GM18870 (cell line): ENCODE results near the gene SRPK3.
"Not testable (repeated sequence)": the region's sequence is repeated elsewhere in the genome, so short reads cannot be mapped to it uniquely, and the experiment has no call there.

Experiments used
- ATAC-seq: cut with Tn5 transposase; IDR thresholded peaks from one replicate; pipeline ENCODE4 v1.9.1; 2021; ENCODE audit warnings: moderate library complexity; ENCODE audit not compliant: unreplicated experiment

SRPK3 gene

DNA sequence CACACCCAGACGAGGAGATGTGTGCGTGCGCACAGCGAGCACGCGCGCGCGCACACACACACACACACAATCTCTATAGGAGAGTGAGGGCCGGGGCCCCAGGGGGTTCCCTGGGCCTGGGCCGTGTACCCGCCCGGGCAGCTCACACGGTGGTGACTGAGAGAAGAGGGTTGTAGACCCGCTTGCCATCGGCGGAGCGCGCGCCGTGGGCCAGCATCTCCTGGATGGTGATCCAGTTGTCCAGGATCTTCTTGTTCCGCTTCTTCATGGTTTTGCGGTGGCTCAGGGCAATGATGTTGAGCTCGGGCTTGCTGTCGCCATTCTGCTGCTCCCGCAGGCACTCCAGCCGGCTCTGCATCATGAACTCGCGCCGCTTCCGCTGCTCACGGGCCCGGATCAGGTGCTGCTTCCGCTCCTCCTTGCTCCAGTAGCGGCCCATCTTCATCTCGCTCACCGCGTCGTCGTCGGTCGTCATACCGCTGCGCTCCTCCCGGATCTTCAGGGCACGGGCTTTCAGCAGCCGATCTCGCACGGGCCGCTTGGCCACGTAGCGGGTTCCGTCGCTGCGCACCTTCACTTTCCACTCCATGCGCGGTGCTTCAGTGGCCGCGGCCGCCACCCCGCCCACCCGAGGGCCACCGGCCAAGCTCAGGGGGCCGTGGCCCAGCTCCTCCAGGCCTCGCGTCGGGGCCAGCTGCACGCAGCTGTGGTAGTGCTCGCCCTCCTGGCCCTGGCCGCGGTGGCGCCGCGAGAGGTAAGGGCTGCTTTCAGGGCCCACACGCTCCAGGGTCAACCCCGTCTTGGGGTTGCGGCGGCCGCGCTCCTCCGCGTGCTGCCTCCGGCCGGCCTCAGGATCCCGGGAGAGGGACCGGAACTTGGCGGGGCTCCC, 22.6 kb downstream of the SRPK3 start:
- ATAC-seq, result no peak

DNA sequence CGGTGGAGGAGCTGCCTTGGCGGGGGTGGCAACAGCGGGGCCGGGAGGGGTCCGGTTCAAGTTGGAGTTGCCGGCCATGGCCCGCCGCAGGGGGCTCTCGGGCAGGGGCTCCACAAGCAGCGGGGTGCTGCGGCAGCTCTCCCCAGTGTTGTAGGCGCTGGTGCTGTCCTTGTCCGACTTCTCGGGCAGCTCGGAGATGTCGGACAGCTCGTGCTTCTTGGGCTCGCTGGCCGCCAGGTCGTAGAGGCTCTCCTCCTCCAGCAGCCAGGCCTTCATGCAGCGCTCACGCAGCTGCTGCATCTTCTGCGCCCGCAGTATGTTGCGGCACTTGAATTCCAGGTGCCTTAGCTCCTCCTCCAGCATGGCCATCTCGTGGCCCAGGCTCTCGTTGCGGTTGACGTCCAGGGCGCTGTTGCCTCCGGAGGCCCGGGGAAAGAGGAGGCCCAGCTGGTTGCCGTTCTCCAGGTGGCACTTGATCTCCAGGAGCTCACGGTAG, 23.3 kb downstream of the SRPK3 start:
- no peak for ATAC-seq

DNA sequence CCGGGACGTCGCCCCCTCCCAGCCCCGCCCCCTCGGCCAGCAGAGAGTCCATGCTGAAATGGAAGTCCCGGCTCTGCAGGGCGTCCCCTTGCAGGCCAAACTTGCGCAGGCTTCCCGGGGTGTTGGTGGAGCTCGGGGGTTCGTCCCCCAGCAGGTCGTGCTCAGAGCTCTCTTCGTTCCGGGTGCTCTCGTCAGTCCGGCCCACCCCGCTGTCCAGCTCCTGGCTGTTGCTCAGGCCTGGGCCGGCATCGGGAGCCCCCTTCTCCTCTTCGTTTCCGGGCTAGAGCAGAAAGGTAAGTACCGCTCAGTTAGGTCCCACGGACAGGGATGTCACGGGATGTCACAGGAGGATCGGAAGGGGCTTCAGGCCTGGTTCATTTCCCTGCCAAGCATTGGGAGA, 23.8 kb downstream of the SRPK3 start:
- no peak for ATAC-seq

DNA sequence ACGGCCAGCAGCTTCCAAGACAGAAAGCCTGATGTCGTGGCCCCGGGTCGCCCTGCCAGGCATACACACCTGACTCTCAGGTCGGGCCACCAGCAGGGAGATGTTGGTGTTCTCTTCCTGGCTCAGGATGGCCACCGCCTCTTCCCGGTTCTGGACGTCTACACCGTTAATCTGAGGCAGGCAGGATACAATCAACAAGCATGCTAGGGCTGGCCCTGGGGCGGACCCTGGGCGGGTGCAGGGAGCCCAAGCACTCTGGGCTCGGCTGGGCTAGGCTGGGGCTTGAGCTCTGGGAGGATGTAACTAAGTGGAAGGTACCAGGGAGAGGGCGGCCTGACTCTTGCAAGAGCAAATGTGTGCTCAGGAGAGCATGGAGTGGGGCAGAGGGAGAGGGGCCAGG, 24.6 kb downstream of the SRPK3 start:
- no peak for ATAC-seq

DNA sequence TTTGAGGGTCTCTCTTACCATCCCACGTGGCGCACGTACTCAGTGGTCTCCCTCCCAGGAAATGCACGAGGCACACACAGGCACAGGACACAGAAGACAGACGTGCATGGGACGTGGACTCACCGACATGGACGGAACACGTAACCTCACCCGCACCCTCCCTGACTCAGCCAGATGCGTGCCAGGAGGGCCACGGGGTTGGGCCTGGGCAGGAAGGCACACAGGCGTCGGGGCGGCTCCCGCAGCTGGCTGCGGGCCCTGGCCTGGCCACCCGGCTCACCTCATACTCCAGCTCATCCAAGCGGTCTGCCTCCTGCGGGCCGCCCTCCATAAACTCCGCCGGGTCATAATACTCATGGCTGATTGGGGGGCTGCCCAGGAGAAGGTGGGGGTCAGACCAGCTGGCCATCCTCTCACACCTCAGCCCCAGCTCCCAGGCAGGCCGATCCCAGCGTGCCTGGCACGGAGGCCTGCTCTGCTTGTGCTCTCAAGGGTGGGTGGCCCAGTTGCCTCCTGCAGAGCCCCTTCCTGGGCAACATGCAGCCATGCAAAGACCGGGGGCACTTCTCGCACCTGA, 26.2 kb downstream of the SRPK3 start:
- ATAC-seq, result no peak

DNA sequence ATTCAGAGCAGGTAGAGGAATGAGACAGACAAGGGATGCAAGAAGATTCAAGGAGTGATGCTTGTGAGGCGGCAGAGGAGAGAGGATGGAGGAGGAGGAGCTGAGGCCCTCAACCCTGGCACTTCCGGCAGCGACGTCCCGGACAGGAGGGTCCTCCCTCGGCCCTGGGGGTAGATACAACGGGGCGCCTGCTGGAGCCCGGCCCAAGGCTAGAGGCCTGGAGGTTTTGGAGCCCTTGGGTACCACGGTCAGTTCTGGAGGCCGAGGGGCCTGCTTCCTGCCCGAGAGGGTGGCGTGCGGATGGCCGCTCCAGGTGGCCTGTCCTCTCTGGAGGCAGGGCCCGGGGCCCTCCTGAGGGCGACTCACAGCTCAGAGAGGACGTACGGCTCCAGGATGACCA, 27.1 kb downstream of the SRPK3 start:
- no peak for ATAC-seq

DNA sequence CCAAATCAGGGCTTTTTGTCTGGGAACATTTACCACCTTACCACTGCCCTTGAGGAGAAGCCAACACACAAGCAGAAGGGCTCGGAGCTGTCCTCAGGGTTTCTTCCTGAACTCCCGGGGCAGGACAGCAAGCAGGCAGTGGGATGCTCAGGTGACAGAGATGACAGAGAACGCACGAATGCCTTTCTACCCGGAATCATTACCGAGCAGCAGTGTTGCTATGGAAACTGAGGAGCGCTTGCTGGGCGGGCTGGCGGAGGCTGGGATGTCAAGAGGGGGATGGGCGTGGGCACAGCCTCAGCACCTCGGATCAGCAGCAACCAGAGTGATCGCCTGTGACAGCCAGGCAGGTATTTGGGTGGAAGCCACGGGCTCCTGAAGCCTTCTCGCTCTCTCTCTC, 31.4 kb downstream of the SRPK3 start:
- ATAC-seq, result no peak

DNA sequence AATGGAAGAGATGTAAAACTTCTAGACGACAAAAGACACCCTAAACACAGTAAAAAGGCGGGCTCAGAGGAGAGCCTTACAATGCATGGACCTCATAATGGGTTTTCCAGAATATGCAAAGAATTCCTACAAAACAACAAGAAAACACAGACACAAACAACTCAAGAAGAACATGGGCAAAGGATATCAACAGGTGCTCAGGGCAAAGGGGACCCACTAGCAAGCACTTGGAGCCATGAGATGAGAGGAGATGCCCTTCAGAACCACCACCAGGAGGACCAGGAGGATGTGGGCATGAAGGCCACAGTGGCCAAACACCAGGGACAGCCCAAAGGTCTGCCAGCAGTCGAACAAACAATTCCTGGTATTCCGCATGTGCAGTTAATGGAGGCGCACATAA, 32.3 kb downstream of the SRPK3 start:
- ATAC-seq, result no peak

DNA sequence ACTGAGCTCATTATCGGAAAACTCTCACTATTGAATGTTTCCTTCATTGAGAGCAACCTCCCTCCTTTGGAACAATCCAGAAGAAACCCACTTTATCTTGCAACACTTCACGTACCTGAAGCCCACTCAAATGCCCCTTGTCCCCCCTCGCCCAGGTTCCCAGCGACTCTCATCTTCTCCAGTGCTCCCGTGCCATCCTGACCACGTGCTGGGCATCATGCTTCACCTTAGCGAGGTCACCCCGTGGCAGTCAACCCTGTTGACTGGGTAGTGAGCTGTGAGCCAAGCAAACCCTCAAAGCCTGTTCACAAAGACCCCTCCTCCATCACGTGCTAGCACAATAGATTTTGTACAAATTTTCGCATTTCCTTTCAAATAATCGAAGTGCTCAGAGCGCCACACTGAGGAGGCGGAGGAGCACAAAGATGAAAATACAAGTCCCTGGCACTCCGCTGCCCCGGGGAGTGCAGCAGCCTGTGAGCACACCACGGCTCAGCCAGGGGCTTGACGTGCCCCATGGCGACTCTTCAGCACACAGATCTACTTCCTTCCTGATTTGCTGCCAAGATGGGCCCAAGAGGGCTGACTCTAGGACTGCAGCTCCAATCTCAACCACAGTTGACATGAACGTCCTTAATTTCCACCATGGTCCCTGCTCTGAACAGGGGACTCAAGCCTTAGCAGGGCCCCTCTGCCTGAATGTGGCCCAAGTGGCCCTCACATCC, 33.9 kb downstream of the SRPK3 start:
- no peak for ATAC-seq

DNA sequence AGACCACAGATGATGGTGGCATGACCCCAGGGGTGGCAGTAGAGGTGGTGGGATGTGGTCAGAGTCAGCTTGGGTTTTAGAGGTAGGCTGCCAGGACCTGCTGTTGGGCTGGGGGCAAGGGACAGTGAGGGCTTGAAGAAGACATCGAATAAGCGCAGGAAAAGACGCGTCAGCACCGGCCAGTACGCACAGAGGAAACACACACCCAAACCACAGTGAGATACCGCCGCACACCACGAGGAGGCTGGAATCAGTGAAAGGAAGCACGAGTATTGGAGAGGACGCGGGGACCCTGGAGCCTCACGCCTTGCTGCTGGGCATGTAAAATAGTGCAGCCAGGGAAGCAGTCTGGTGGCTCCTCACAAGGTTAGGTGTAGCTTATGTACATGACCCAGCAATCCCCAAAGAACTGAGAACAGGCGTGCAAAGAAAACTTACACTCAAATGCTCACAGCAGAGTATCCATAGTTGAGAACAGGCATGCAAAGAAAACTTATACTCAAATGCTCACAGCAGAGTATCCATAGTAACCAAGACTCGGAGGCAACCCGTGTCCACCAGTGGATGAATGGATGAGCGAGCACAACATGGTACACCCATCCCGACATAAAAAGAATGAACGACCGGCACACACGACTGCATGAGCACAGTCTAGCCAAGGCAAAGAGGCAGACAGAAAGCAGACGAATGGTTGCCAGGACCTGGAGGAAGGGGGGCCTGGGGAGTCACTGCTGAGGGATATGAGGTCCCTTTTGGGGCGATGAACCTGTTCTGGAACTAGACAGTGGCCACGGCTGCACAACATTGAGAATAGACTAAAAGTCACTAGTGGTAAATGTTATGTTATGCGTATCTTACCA, 36.2 kb downstream of the SRPK3 start:
- no peak for ATAC-seq

DNA sequence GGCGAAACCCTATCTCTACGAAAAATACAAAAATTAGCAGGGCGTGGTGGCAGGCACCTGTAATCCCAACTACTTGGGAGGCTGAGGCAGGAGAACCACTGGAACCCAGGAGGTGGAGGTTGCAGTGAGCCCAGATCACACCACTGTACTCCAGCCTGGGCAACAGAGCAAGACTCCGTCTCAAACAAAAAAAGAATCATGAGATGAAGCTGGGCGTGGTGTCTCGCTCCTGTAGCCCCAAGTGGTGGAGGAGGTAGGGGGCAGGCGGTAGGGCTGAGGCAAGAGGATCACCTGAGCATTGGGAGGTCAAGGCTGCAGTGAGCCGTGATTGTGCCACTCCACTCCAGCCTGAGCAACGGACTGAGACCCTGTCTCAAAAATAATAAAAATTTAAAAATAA, 37.2 kb downstream of the SRPK3 start:
- not testable (repeated sequence) for ATAC-seq

DNA sequence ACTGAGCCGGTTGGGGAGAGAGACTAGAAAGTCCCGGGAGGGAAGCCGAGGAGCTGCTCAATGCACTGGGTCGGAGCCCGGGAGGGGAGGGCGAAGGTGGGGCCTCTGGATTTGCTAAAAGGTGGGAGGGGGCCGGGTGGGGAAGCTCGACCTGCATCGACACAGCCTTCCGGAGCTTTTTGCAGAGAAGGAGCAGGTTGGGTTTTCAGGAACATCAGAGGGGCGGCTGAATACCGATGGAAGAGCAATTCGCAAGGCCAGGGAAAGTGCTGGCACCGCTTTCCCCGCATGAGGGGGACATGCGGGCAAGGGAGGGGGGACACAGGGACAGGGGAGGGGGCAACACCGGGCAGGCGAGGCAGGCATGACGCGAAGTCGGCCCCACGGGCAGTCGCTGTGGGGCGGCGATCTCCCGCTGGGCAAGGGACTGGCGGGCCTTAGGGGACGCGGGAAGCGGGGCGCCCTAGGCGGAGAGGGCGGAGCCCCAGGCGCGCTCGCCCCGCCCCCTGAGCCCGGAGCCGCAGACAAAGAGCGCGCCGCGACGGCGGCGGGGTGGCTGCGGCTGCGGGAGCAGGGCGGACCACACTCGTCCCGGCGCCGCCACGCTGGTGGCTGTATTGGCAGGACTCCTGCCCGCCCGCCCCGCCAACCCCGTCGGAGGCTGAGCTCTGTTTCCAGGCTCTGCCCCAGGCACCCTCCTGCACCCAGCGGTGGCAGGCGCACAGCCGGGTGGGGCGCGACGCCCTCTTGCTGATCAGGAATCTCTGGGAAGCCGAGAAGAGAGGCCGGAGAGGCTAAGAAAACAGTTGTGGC, 37.9 kb downstream of the SRPK3 start:
- no peak for ATAC-seq

DNA sequence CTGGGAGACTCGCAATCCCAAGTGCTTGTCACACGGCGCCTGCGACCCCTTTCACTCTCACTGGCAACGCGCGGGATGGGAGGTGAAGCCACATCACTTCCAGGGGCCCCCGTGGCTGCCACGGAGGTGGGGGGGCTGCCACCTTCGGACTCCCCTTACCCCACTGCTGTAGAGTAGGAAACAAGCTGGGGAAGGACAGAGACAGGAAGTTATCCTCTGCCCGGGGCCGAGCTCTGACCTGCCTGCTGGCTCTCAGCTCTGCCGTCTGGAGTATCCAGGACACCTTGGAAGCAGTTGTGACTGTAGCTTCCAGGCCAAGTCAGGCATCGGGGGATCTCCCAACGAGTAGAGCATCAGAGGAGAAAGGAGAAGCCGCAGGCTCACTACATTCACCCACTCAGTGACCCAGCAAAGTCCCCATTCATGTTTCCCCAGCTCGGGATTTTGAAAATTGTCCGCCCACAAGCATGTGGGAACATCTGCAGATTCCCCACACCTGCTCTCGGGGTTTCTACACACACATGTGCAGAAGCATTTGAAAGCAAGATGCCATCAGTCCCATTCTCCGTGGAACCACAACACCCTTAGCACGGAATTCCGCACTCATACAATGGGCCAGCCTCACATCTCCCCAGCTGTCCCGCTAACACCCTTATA, 38.7 kb downstream of the SRPK3 start:
- ATAC-seq, result no peak

DNA sequence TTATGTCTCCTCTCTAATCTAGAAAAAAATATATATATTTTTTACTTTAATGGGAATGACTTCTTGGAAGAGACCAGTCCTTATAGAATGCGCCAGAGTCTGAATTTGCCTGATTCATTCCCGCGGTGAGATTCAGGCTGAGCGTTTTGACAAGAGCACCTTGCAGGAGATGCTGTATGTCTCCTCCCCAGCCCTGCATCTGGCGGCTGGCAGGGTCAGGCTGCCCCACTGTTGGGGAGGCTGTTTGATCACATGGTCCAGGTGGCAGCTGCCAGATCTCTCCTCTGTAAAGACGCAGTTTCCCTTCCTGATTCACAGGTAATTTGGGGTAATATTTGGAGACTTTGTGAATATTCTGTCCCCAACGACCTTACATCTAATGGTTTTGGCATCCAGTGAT, 39.8 kb downstream of the SRPK3 start:
- ATAC-seq, result no peak

DNA sequence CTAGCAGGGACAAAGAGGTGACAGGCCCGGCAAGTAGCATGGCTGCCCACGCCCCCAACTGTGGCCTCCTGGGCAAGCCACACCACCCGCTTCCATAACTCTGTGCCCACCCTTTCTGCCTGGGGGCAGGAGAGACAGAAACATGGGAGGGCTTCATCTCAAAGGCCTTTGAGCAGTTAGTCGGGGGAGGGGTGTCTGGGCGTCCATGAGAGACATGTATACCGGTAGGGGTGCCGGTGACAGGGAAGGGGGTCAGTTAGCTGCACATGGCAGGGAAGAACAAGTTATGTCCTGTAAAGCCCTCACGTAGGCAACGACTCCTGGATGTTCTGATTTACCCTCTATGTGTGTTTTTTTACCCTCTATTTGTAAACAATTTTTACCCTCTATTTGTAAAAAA, 40.2 kb downstream of the SRPK3 start:
- no peak for ATAC-seq

DNA sequence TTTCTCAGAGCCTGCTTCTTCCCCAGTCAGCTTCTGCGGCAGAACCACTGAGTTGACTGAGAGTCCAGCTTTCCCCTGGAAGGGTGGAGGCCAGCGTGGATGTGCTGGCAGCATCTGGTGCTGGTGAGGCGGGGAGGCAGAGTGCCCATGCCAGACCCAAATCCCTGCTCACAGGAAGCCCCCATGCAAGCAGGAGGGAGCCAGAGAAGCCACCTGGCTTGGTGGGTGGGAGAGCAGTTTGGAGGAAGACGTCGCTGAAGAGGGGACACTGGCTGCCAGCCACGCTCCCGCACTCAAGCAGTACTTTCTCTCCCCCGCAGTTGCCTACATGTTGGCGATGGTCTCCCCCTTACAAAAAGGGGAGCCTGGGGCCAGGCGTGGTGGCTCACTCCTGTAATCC, 43.5 kb downstream of the SRPK3 start:
- no peak for ATAC-seq

DNA sequence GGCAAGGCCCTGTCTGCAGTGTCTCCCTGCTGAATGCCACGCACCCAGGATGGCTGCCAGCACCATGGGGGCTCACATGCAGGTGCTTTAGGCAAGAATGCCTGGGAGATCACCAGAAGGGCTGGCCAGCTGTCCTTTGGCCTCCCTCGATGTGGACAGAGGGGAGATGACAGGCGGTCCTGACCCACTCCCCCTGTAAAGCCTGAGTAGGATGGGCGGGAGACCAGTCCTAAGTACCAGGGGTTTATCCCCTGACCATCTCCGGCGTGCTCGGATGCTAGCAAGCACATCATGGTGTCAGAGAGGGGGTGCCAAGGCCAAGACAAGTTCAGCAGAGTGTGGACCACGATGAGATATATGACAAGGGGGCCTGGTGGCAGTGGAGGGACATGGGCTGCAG, 44.2 kb downstream of the SRPK3 start:
- ATAC-seq, result no peak

DNA sequence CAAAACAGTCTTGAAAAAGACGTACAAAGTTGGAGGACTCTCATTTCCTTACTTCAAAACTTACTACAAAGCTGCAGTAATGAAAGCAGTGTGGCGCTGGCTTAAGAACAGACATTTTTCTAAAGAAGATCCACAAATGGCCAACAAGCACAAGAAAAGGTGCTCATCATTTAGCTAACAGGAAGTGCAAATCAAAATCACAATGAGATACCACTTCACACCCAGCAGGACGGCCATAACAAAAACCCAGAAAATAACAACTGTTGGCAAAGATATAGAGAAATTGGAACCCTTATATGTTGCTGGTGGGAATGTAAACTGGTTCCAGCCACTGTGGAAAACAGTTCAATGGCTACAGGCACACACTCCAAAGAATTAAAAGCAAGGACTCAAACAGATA, 46.2 kb downstream of the SRPK3 start:
- no peak for ATAC-seq

DNA sequence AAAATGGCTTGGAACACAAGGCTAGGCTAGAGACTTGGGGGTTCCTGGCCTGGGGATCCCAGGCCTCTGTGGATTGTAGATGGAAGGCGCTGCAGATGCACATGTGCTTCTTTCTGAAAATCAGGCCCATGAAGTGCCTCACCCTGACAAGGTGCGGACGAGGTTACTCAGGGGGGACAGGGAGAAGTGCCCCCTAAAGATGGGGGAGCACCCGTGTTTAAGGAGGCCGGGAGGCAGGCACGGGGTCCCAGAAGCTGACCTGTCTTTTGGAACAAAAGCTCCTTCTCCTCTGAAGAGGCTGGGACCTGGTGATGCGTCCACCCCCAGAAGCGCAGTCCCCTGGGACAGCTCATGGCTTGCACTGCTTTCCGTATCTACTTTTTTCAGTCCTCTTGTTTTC, 47.1 kb downstream of the SRPK3 start:
- ATAC-seq, result no peak

DNA sequence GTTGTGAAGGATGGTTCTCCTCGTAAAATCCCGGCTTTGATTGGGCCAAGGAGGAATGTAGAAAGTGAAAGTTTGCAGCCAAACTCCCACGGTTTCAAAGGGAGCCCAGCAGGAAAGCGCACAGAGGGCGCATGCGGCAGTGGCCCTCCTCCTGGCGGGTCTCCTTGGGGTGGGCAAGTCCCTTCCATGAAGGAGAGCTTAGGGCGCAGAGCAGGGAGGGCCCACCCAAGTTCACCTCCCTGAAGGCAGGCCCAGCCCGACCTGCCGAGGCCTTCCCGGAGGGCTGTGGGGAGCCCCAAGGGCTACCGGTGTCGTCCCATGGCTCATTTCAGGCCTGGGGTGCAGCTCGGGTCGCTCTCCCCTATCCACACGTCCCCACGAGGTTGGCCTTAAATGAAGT, 47.5 kb downstream of the SRPK3 start:
- no peak for ATAC-seq
